Panc1 (cell line): Measurements from ENCODE around the gene FHL2. TPM values are rescaled to one million over a fixed set of nuclear protein-coding genes. Genes with fewer than 3 reads are reported as not detected.

ENCODE experiments used
- ATAC-seq: fragments of 200-7000 bp; cut with Tn5 transposase; 2 replicates; pipeline ENCODE4 v1.9.1; 2020; ENCODE audit warnings: mild to moderate bottlenecking, moderate library complexity
- BruUV-seq: library from RNA; stranded (reverse); fragments of 400-500 nt; replicated peaks from 2 replicates; lab custom pipeline; 2021; lab: Mats Ljungman, UMichigan
- CTCF ChIA-PET: fragments of 300-600 bp; sonication (Branson Sonifier 250); formaldehyde crosslinking; loops from one replicate; lab custom pipeline; 2022; ENCODE audit warnings: antibody characterized with exemption; lab: Charles Lee
- POLR2A ChIA-PET: fragments of 300-600 bp; sonication (Branson Sonifier 250); formaldehyde crosslinking; loops from one replicate; lab custom pipeline; 2022; ENCODE audit warnings: antibody characterized with exemption; lab: Charles Lee
- DNase-seq: peaks from one replicate; pipeline ENCODE4 v3.0.0-alpha.2; 2010; ENCODE audit warnings: low read depth, low spot score
- H3K27ac ChIP-seq: 2 replicates; pipeline ENCODE4 v1.5.1; 2011; ENCODE audit warnings: mild to moderate bottlenecking, low read length, inconsistent platforms
- H3K27me3 ChIP-seq: fragments of 200-500 bp; sonication (Bioruptor generic); 2 replicates; pipeline ENCODE4 v1.6.0; 2014; ENCODE audit warnings: low read length, inconsistent platforms; ENCODE audit not compliant: control insufficient read depth, insufficient read depth
- H3K36me3 ChIP-seq: fragments of 200-500 bp; sonication (Bioruptor generic); 2 replicates; pipeline ENCODE4 v1.5.1; 2014; ENCODE audit warnings: inconsistent platforms, mild to moderate bottlenecking, low read length, moderate library complexity; ENCODE audit not compliant: control insufficient read depth, insufficient read depth
- H3K4me1 ChIP-seq: 2 replicates; pipeline ENCODE4 v1.5.1; 2011; ENCODE audit warnings: inconsistent platforms, mild to moderate bottlenecking, low read length, moderate library complexity; ENCODE audit not compliant: control insufficient read depth, insufficient read depth
- H3K4me3 ChIP-seq, 2 experiments: 2 replicates each; pipeline ENCODE4 v1.5.1; 2011 to 2012; ENCODE audit warnings: low read depth in 2 of 2, low read length in 2 of 2, mild to moderate bottlenecking in 2 of 2, inconsistent platforms in 1 of 2, moderate library complexity in 1 of 2
- H3K9me3 ChIP-seq: fragments of 200-500 bp; sonication (Bioruptor generic); 2 replicates; pipeline ENCODE4 v1.5.1; 2014; ENCODE audit warnings: low read depth, mild to moderate bottlenecking, inconsistent platforms, low read length, moderate library complexity; ENCODE audit not compliant: control insufficient read depth, insufficient read depth
- POLR2AphosphoS5 ChIP-seq: IDR thresholded peaks from 2 replicates; pipeline ENCODE4 v1.6.1; 2012; ENCODE audit warnings: mild to moderate bottlenecking, low read depth, low read length, moderate library complexity
- TCF7L2 ChIP-seq: IDR thresholded peaks from 2 replicates; pipeline ENCODE4 v1.6.1; 2011; ENCODE audit warnings: mild to moderate bottlenecking, low read depth, low read length, inconsistent platforms
- in situ Hi-C: cut with HindIII; loops from 2 replicates; pipeline ENCODE4 v1.10.0; 2016; ENCODE audit warnings: low sequenced_read_pairs, low pct_unique_long_range_greater_than_20kb
- intact Hi-C: fragments of 100-400 bp; cut with micrococcal nuclease; formaldehyde crosslinking; loops from one replicate; pipeline ENCODE4 v1.10.0; 2022; ENCODE audit not compliant: unreplicated experiment
- total RNA-seq: library from RNA; stranded (reverse); gene quantifications from one replicate; pipeline ENCODE4 v1.2.1, GENCODE V29; 2021; ENCODE audit not compliant: unreplicated experiment
- TF ChIP-seq, protein P1 (sequence below): fragments of 450-650 bp; IDR thresholded peaks from 2 replicates; pipeline ENCODE4 v1.5.1; 2017; ENCODE audit warnings: mild to moderate bottlenecking

FHL2 gene
- total RNA-seq, 1 experiment from 2014 or later = 378 TPM

DNA sequence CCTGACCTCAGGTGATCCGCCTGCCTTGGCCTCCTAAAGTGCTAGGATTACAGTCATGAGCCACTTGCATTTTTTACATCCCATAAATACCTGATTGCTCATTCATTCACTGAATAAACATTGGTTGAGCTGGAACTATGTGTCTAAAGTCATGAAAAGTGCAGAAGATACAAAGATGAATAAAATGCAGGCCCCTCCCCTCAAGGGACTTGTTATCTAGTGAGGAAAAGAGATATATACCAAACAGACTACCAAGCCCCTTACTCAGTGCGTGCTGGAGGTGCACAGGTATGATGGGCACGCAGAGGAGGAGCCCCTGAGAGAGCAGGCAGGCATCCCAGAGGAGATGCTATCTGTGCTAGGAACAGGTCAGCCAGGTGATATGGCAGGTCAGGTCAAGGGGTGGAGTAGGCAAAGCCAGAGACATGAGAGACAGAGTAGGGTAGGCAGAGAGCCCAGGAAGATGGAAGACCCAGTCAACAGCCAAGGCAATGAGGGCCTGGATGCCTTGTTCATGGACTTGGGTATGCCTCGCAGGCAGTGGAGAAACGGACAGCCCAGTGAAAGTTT, 7.7 kb downstream of the FHL2 start:
- ATAC-seq (peak; percentile 52), DNase-seq (peak; percentile 74)
- intact Hi-C loops (no loop called here), in situ Hi-C loops (no loop called here)
- no peaks in the 10 kb centered on the region for H3K27me3 ChIP-seq
- H3K4me1 ChIP-seq = peaks cover 96% of the 10 kb centered on the region
- H3K27ac ChIP-seq = peak overlapping the region; percentile 100
- H3K4me3 ChIP-seq = peak overlapping the region in 1 of 2 experiments; percentile 90; a peak in 2 of 4 replicates
- H3K9me3 ChIP-seq = no peaks in the 10 kb centered on the region
- ChIA-PET POLR2A (interaction anchor here (0.7 to 1.5 kb wide), 2 partner anchors 9 to 312 kb away, joined by 3 to 4 read pairs; no protein-coding TSS in a partner anchor), CTCF (interaction anchor here (1.2 to 2.1 kb wide), 2 partner anchors 13 to 130 kb away, joined by 3 to 9 read pairs; no protein-coding TSS in a partner anchor)
- 0 out of 2 replicates have a peak, but pooled peaks have one; percentile 52 for TF ChIP-seq TCF7L2
- TF ChIP-seq, protein P1, sequence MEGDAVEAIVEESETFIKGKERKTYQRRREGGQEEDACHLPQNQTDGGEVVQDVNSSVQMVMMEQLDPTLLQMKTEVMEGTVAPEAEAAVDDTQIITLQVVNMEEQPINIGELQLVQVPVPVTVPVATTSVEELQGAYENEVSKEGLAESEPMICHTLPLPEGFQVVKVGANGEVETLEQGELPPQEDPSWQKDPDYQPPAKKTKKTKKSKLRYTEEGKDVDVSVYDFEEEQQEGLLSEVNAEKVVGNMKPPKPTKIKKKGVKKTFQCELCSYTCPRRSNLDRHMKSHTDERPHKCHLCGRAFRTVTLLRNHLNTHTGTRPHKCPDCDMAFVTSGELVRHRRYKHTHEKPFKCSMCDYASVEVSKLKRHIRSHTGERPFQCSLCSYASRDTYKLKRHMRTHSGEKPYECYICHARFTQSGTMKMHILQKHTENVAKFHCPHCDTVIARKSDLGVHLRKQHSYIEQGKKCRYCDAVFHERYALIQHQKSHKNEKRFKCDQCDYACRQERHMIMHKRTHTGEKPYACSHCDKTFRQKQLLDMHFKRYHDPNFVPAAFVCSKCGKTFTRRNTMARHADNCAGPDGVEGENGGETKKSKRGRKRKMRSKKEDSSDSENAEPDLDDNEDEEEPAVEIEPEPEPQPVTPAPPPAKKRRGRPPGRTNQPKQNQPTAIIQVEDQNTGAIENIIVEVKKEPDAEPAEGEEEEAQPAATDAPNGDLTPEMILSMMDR = no peak
- H3K36me3 ChIP-seq = peaks cover 16% of the 10 kb centered on the region
- no TSS peak for BruUV-seq

DNA sequence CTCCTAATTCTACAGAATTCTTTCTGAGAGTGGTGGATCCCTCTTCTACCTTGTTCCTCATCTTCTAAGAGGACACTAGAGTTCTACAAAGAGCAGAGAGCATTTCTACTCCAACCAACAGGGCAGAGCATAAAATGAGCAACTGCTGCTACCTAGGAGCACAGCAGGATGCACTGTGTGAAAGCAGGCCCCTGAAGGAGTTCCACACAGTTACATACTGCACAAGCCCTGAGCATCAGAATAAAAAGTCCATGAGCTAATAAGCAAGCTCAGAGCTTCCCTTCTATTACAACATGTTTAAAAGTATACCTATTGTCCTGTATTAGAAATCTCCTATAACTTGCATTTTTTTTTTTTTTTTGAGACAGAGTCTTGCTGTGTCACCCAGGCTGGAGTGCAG, 8.4 kb downstream of the FHL2 start:
- ATAC-seq (peak; percentile 26), DNase-seq (no peak)
- TF ChIP-seq, protein P1 = no peak
- peak; percentile 47; the same call in 1 of the 2 replicates for TF ChIP-seq POLR2AphosphoS5
- Histone ChIP-seq H3K9me3 (no peaks in the 10 kb centered on the region), H3K4me1 (peaks cover 97% of the 10 kb centered on the region), H3K27ac (peak overlapping the region; percentile 100), H3K4me3 (no peak overlapping the region), H3K27me3 (no peaks in the 10 kb centered on the region), H3K36me3 (peaks cover 21% of the 10 kb centered on the region)
- in situ Hi-C loops = no loop called here
- ChIA-PET CTCF (interaction anchor here (2.1 kb wide), 1 partner anchor 14 kb away, joined by 9 read pairs; no protein-coding TSS in a partner anchor), POLR2A (interaction anchor here (0.6 to 1.5 kb wide), 3 partner anchors 9 to 65 kb away, joined by 3 to 7 read pairs (median 3); no protein-coding TSS in a partner anchor)
- intact Hi-C loops = no loop called here
- BruUV-seq = no TSS peak

DNA sequence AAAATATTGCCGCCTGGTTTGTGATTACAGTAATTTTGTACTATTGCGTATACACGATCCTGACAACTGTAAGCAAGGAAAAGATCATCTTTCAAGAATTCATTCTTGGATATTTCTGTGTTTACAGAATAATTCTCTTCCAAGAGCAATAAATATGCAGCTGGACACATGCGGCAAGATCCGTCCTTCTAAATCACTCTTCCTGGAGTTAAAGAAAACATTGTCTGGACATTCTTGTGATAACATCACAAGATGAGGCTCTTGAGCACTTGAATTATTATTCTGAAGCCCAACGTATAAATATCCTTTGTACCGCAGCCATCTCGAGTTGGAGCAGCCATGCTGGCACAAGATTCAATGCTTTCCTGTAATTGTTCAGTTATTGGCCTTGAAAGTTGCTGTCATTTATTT, 9.9 kb downstream of the FHL2 start:
- ChIA-PET CTCF (no interaction called here), POLR2A (interaction anchor here (0.9 kb wide), 1 partner anchor 10 kb away, joined by 3 read pairs; the partner anchor contains the start of gene FHL2)
- no peak for ATAC-seq
- TSS peak; percentile 10 for BruUV-seq
- peaks cover 30% of the 10 kb centered on the region for H3K36me3 ChIP-seq
- TF ChIP-seq TCF7L2 = peak; percentile 57; the same call in 1 of the 2 replicates
- TF ChIP-seq, protein P1 = no peak
- no peaks in the 10 kb centered on the region for H3K27me3 ChIP-seq
- in situ Hi-C loops = no loop called here
- intact Hi-C loops = no loop called here
- no peak overlapping the region for H3K4me3 ChIP-seq
- peak overlapping the region; percentile 100 for H3K27ac ChIP-seq
- DNase-seq = no peak
- H3K9me3 ChIP-seq = no peaks in the 10 kb centered on the region
- H3K4me1 ChIP-seq = peaks cover 98% of the 10 kb centered on the region
